OCI-LY7 (cell line): ENCODE results near the gene MACROD2.

ENCODE experiments used
- EZH2phosphoT487 ChIP-seq: fragments of 200-600 bp; sonication (generic); IDR thresholded peaks from 2 replicates; pipeline ENCODE4 v1.6.1; 2018; ENCODE audit warnings: low read depth, borderline replicate concordance, mild to moderate bottlenecking, mixed run types, antibody characterized with exemption, low read length, moderate library complexity, mixed read lengths
- TF ChIP-seq, protein P1 (sequence below): fragments of 200-600 bp; sonication (generic); conservative IDR thresholded peaks from 2 replicates; pipeline ENCODE4 v1.5.1; 2014; ENCODE audit warnings: mild to moderate bottlenecking, antibody characterized with exemption, low read length, moderate library complexity, mixed read lengths

DNA sequence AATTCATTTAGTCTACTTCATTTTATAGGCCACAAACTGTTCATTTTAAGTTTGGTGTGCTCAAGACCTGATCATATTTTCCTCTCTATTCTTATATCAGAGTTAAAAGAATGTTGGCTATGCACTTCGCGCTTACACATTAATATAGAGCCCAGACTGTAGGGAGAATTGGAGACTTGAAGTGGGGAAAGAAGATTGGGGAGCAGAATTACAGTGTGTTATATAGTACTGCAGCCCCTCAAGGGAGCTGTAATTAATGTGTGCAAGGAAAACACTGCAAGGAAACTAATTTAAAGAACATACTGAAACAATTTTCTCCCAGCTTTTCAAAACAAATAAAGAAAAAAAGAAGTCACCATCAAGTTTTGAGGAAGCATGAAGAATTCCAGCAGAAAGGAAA lies 914.8 kb downstream of the MACROD2 start:
- TF ChIP-seq EZH2phosphoT487 = no peak
- TF ChIP-seq, protein P1, sequence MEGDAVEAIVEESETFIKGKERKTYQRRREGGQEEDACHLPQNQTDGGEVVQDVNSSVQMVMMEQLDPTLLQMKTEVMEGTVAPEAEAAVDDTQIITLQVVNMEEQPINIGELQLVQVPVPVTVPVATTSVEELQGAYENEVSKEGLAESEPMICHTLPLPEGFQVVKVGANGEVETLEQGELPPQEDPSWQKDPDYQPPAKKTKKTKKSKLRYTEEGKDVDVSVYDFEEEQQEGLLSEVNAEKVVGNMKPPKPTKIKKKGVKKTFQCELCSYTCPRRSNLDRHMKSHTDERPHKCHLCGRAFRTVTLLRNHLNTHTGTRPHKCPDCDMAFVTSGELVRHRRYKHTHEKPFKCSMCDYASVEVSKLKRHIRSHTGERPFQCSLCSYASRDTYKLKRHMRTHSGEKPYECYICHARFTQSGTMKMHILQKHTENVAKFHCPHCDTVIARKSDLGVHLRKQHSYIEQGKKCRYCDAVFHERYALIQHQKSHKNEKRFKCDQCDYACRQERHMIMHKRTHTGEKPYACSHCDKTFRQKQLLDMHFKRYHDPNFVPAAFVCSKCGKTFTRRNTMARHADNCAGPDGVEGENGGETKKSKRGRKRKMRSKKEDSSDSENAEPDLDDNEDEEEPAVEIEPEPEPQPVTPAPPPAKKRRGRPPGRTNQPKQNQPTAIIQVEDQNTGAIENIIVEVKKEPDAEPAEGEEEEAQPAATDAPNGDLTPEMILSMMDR = no peak
